Rectal smooth muscle tissue (tissue), 1 donor: ENCODE measurements around the gene DTL.

Experiments
- H3K27ac ChIP-seq: one replicate; pipeline ENCODE4 v1.7.0; 2013; ENCODE audit warnings: low read depth, low read length, inconsistent platforms
- H3K27me3 ChIP-seq: one replicate; pipeline ENCODE4 v1.7.0; 2013; ENCODE audit warnings: low read length; ENCODE audit not compliant: control insufficient read depth, insufficient read depth
- H3K36me3 ChIP-seq: one replicate; pipeline ENCODE4 v1.7.0; 2013; ENCODE audit warnings: low read length; ENCODE audit not compliant: control insufficient read depth, insufficient read depth
- H3K4me1 ChIP-seq: one replicate; pipeline ENCODE4 v1.7.0; 2013; ENCODE audit warnings: low read length; ENCODE audit not compliant: control insufficient read depth, insufficient read depth
- H3K4me3 ChIP-seq: one replicate; pipeline ENCODE4 v1.7.0; 2013; ENCODE audit warnings: low read length
- H3K9ac ChIP-seq: one replicate; pipeline ENCODE4 v1.7.0; 2013; ENCODE audit warnings: low read length

DTL gene

GRCh38 chr1:212074856-212075255, 39.3 kb downstream of the DTL start:
- H3K9ac ChIP-seq: no peak overlapping the region
- H3K36me3 ChIP-seq: no peaks in the 10 kb centered on the region
- H3K4me1 ChIP-seq: no peaks in the 10 kb centered on the region
- no peak overlapping the region for H3K27ac ChIP-seq
- no peaks in the 10 kb centered on the region for H3K27me3 ChIP-seq
- H3K4me3 ChIP-seq: no peak overlapping the region

GRCh38 chr1:212077028-212077427, 41.5 kb downstream of the DTL start:
- Histone ChIP-seq H3K27ac (no peak overlapping the region), H3K36me3 (no peaks in the 10 kb centered on the region), H3K4me3 (no peak overlapping the region), H3K4me1 (no peaks in the 10 kb centered on the region), H3K27me3 (no peaks in the 10 kb centered on the region), H3K9ac (no peak overlapping the region)

- H3K27ac ChIP-seq: no peak overlapping the region
- no peak overlapping the region for H3K4me3 ChIP-seq
- no peaks in the 10 kb centered on the region for H3K4me1 ChIP-seq
- no peaks in the 10 kb centered on the region for H3K36me3 ChIP-seq
- no peak overlapping the region for H3K9ac ChIP-seq
- H3K27me3 ChIP-seq: no peaks in the 10 kb centered on the region
These were observed 43.3 kb downstream of the DTL start for GRCh38 chr1:212078826-212079225.

- no peaks in the 10 kb centered on the region for H3K36me3 ChIP-seq
- H3K4me3 ChIP-seq: no peak overlapping the region
- no peak overlapping the region for H3K9ac ChIP-seq
- no peaks in the 10 kb centered on the region for H3K4me1 ChIP-seq
- H3K27me3 ChIP-seq: no peaks in the 10 kb centered on the region
- H3K27ac ChIP-seq: no peak overlapping the region
These were observed 47.3 kb downstream of the DTL start for GRCh38 chr1:212082765-212083406.

DNA sequence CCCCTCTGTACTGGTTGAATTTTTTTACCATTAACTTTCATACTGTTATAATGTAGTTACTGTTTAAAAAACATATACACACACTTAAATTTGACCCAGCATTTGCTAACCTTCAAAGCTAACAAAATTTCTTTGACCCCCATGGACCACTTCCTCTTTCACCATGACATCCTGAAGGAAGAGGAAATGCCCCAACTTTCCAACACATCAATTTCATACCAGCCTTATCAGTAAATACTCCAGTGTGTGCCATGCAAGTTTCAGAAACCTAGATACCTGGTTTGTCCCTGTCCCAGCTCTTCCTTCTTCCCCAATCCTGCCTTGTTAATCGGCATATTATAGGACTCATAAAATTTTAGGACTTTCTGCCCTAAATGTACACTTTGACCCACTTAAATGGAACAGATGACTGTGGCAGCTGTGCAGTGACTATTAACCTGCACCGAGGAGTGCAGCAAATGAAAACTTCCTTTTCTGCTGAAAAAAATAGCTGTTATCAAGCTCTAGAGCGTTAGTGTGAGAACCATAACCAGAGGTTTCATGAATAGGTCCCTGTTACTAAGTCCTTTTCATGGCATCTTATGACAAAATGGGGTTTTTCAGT, 54.1 kb downstream of the DTL start:
- H3K27ac ChIP-seq: no peak overlapping the region
- no peak overlapping the region for H3K4me3 ChIP-seq
- H3K4me1 ChIP-seq: no peaks in the 10 kb centered on the region
- no peaks in the 10 kb centered on the region for H3K27me3 ChIP-seq
- no peaks in the 10 kb centered on the region for H3K36me3 ChIP-seq
- H3K9ac ChIP-seq: no peak overlapping the region

- no peaks in the 10 kb centered on the region for H3K36me3 ChIP-seq
- H3K27me3 ChIP-seq: no peaks in the 10 kb centered on the region
- no peak overlapping the region for H3K27ac ChIP-seq
- H3K4me1 ChIP-seq: no peaks in the 10 kb centered on the region
- H3K9ac ChIP-seq: no peak overlapping the region
- H3K4me3 ChIP-seq: no peak overlapping the region
These were observed 56.0 kb downstream of the DTL start for GRCh38 chr1:212091438-212092121.

DNA sequence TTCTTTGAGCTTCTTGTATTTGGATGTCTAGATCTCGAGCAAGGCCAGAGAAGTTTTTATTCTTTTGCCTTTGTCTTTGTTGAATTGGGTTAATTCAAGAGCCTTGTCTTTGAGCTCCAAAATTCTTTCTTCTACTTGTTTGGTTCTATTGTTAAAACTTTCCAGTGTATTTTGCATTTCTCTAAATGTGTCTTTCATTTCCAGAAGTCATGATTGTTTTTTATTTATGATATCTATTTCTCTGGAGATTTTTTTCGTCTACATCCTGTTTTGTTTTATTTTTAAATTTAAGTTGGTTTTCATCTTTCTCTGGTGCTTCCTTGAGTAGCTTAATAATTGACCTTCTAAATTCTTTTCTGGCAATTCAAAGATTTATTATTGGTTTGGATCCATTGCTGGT, 61.8 kb downstream of the DTL start:
- Histone ChIP-seq H3K4me3 (no peak overlapping the region), H3K27me3 (no peaks in the 10 kb centered on the region), H3K9ac (no peak overlapping the region), H3K27ac (no peak overlapping the region), H3K36me3 (no peaks in the 10 kb centered on the region), H3K4me1 (no peaks in the 10 kb centered on the region)

DNA sequence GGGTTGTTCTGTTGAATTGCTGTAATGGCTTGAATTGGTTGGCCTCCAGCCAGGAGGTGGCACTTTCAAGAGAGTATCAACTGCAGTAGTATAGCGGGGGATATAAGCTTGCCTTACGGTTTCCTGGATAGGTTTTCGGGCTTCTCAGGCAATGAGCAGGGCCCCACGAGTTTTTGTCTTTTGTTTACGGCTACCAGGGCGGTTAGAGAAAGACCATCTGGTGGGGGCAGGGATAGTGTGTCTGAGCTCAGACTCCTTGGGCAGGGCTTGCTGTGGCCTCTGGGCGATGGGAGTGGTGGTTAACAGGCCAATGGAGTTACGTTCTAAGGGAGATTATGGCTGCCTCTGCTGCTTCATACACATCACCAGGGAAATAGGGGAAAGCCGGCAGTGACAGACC, 62.8 kb downstream of the DTL start:
- no peak overlapping the region for H3K9ac ChIP-seq
- H3K27me3 ChIP-seq: no peaks in the 10 kb centered on the region
- H3K4me1 ChIP-seq: no peaks in the 10 kb centered on the region
- H3K27ac ChIP-seq: no peak overlapping the region
- no peak overlapping the region for H3K4me3 ChIP-seq
- no peaks in the 10 kb centered on the region for H3K36me3 ChIP-seq

- Histone ChIP-seq H3K27ac (no peak overlapping the region), H3K4me3 (no peak overlapping the region), H3K36me3 (no peaks in the 10 kb centered on the region), H3K9ac (no peak overlapping the region), H3K27me3 (no peaks in the 10 kb centered on the region), H3K4me1 (no peaks in the 10 kb centered on the region)
These were observed 63.2 kb downstream of the DTL start for GRCh38 chr1:212098771-212099170.

- Histone ChIP-seq H3K4me1 (no peaks in the 10 kb centered on the region), H3K9ac (no peak overlapping the region), H3K27me3 (no peaks in the 10 kb centered on the region), H3K4me3 (no peak overlapping the region), H3K27ac (no peak overlapping the region), H3K36me3 (no peaks in the 10 kb centered on the region)
These were observed 65.7 kb downstream of the DTL start for GRCh38 chr1:212101251-212101650.

DNA sequence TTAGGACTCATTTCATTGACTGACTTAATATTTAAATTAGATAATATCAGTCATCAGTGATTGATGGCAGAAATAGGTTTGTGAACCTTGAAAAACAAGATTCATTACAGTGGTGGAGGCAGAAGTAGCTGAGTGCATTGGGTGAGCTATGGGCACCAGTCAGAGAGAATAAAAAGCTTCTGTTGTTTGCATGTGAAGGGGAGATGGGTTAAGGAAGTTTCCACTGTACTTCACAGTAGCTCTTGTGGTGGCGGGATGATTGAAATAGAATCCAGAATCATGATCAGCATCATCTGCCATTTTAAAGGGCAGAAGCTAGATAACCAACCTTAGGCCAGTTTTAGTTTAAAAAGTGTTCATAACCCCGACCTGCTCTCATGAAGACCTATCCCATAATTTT, 66.2 kb downstream of the DTL start:
- no peak overlapping the region for H3K4me3 ChIP-seq
- H3K9ac ChIP-seq: no peak overlapping the region
- H3K4me1 ChIP-seq: no peaks in the 10 kb centered on the region
- H3K27me3 ChIP-seq: no peaks in the 10 kb centered on the region
- no peak overlapping the region for H3K27ac ChIP-seq
- no peaks in the 10 kb centered on the region for H3K36me3 ChIP-seq

GRCh38 chr1:212104586-212105325, 69.2 kb downstream of the DTL start:
- Histone ChIP-seq H3K9ac (no peak overlapping the region), H3K4me1 (no peaks in the 10 kb centered on the region), H3K27ac (no peak overlapping the region), H3K4me3 (no peak overlapping the region), H3K36me3 (no peaks in the 10 kb centered on the region), H3K27me3 (no peaks in the 10 kb centered on the region)
